ENCODE results near the gene SIDT1. TPM values are rescaled to one million over a fixed set of nuclear protein-coding genes. Genes with fewer than 3 reads are reported as not detected.

SIDT1 gene
- total RNA-seq, 1 experiment from 2014 or later: not detected

GRCh38 chr3:113523241-113523640, 9.1 kb upstream of the SIDT1 start:
- no peaks in the 10 kb centered on the region for H4K20me1 ChIP-seq (ENCODE audit: control insufficient read depth, insufficient read depth, insufficient read length)
- no peak overlapping the region for H3K4ac ChIP-seq (ENCODE audit: low read depth, low read length)
- Mint-ChIP-seq H3K27me3 (ENCODE audit: low read depth) (peaks cover 54% of the 10 kb centered on the region), H3K4me3 (no peak overlapping the region), H3K27ac (no peak overlapping the region), H3K36me3 (ENCODE audit: insufficient read depth in 1 of 3, low read depth in 3 of 3) (no peaks in the 10 kb centered on the region), H3K9me3 (no peaks in the 10 kb centered on the region), H3K4me1 (no peaks in the 10 kb centered on the region)
- no peak overlapping the region for H2BK5ac ChIP-seq (ENCODE audit: insufficient read length, low read length)
- H4K8ac ChIP-seq (replicated peaks; ENCODE audit: insufficient read length, low read depth, low read length): no peak overlapping the region
- H2BK120ac ChIP-seq (ENCODE audit: low read depth, low read length, poor library complexity, severe bottlenecking): no peak overlapping the region
- no peak overlapping the region for H2BK12ac ChIP-seq (ENCODE audit: insufficient read length, low read depth, low read length)
- no peak overlapping the region for H3K4me2 ChIP-seq (ENCODE audit: insufficient read depth, insufficient read length, low read length)
- no peak overlapping the region for H2AK5ac ChIP-seq (ENCODE audit: insufficient read length, low read length)
- H3K23me2 ChIP-seq (ENCODE audit: insufficient read length, low read depth, low read length, poor library complexity, severe bottlenecking): no peaks in the 10 kb centered on the region
- no peak overlapping the region for H3K18ac ChIP-seq (ENCODE audit: insufficient read length, low read depth, low read length)
- no peaks in the 10 kb centered on the region for H3K79me1 ChIP-seq (ENCODE audit: insufficient read depth, low read depth, low read length, poor library complexity, severe bottlenecking)
- no peak overlapping the region for H2BK20ac ChIP-seq (ENCODE audit: low read depth, low read length, poor library complexity, severe bottlenecking)
- H3K9me3 ChIP-seq (ENCODE audit: control insufficient read depth, low read depth, low read length): no peaks in the 10 kb centered on the region
- no peaks in the 10 kb centered on the region for H3K79me2 ChIP-seq (ENCODE audit: insufficient read depth, low read length)
- no peak overlapping the region for H4K91ac ChIP-seq (ENCODE audit: insufficient read length, low read depth, low read length)
- no CpG with 5 or more reads among the region's 3 CpGs for WGBS (ENCODE audit: extremely low coverage, insufficient read length, low lambda C conversion rate)
- no peaks in the 10 kb centered on the region for H3K4me1 ChIP-seq (ENCODE audit: insufficient read depth, low read length)
- H3T11ph ChIP-seq (ENCODE audit: low read length): no peak overlapping the region
- no peak for TF ChIP-seq CTCF (conservative IDR thresholded peaks at IDR 0.05)
- DNase-seq: no peak
- no peak overlapping the region for H3K27ac ChIP-seq (ENCODE audit: insufficient read length, low read depth, low read length)
- no peak overlapping the region for H3K56ac ChIP-seq (ENCODE audit: insufficient read length, low read depth, low read length)
- no peak overlapping the region for H4K5ac ChIP-seq (ENCODE audit: insufficient read length, low read depth, low read length)
- no peak overlapping the region for H3K9ac ChIP-seq (ENCODE audit: extremely low read depth, insufficient read length, low read length)
- no peak overlapping the region for H3K23ac ChIP-seq (ENCODE audit: insufficient read length, low read depth, low read length)
- H3K14ac ChIP-seq (ENCODE audit: insufficient read depth, low read length): no peak overlapping the region
- H2AFZ ChIP-seq (ENCODE audit: low read length): no peak overlapping the region
- H3K27me3 ChIP-seq (ENCODE audit: insufficient read depth, low read length): no peaks in the 10 kb centered on the region
- no peak overlapping the region for H2BK15ac ChIP-seq (ENCODE audit: low read depth, low read length)

Data from H9 (cell line).